Umbilical cord (tissue), 2 donors: ENCODE data around the gene AGPAT2. TPM values are rescaled to one million over a fixed set of nuclear protein-coding genes. Genes with fewer than 3 reads are reported as not detected.

Source experiments
- DNase-seq: peaks from one replicate; pipeline ENCODE4 v3.0.0-alpha.2; 2015; ENCODE audit warnings: low spot score
- total RNA-seq: library from RNA; depleted of rRNA; stranded (reverse); fragments of >200 nt; gene quantifications from one replicate; pipeline ENCODE4 v1.2.3, GENCODE V29; 2014; ENCODE audit warnings: low replicate concordance; ENCODE audit not compliant: insufficient read depth

AGPAT2 gene
- total RNA-seq, 1 donor from 2014 or later = 32.7 TPM

DNA sequence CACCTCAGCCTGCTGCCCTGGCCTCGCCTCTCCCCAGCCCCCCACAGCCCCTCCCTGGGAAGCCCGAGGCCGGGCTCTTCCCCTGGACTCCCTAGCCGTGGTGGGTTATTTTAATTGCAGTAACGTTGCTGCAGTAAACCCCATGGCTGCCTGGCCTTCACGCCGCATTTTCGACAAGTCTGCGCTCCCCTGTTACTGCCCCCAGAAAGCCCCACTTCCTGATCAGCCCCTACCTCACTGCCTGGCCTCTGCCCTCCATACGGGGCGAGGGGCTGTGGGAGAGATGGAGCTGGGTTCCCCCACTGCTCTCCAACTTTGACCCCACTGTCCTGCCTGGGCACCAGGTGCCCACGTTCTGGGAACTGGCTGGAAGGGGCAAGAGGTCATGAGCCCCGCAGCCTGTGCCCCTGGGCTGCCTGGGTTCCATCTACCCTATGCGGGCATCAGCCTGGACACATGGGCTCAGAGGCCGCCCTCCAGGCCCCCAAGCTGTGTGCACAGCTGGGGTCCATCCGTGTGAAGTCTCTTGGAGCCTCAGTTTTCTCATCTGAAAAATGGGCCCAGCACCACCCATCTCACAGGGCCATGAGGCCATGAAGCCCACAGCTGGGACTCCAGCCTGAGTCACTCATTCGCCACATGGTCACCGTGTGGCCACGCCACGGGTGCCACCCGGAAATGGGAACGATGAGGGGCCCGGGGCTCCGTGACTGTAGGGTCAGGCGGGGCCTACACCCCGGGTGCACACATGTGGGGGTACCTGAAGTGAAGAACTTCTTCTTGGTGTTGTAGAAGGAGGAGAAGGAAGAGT is 13.1 kb downstream of the AGPAT2 start:
- DNase-seq = no peak

DNA sequence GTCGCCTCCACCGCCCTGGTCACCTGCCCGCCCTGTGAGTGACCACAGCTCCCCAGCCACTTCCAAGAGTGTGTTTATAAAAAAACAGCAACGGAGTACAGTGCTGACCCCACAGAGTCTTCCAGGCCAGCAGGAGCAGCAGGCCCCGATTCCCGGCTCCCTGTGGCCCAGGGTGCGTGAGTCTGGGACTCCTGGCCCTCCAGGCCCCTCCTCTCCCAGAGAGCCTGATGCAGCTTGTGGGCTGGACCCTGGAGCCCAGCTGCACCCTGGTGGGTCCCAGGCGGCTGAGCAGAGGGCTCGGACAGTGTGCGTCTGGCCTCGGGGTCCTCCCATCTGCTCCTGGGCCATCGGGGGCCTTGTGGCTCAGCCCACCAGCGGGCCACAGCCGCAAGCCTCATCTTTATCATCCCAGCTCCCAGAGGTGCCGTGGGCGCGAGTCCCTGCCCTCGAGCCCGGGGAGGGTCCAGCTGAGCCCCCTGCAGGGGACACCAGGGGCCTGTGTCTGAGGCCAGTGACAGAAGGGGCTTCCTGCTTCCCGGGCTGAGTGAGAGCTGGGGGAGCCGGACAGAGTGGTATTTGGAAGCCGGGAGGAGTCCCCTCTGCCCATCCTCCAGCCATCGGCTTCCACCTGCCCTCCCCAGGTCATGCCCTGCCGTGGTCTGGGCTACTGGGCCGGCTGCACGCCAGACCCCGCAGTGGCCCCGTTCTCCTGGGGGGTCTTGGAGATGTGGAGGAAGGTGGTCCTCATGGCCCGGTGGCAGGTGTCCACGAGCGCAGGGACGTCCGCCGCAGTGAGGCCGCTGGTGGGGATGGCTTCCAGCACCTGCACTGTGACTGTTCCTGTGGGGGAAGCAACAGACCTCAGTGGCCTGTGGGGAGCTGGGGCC is 13.9 kb downstream of the AGPAT2 start:
- no peak for DNase-seq

DNA sequence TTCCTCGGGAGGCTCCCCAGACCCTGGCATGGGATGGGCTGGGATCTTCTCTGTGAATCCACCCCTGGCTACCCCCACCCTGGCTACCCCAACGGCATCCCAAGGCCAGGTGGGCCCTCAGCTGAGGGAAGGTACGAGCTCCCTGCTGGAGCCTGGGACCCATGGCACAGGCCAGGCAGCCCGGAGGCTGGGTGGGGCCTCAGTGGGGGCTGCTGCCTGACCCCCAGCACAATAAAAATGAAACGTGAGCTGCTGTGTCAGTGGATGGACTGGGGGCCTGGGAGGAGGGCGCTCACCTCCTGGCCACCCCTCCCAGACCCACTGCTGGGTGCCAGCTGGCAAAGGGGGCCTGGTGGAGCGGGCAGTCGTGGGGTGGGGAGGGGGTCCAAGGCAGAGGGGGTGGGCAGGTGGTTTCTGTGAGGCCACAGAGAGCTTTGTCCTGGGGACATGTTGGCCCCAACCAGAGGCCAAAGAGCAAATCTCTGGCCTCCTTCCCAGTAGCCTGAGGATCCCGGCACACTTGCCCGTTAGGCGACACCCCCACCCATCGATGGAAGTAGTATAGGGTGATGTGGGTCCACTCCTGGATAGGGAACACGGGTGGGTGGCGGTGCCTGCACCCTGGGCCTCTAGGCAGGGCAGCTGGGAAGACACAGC is 14.7 kb downstream of the AGPAT2 start:
- no peak for DNase-seq

DNA sequence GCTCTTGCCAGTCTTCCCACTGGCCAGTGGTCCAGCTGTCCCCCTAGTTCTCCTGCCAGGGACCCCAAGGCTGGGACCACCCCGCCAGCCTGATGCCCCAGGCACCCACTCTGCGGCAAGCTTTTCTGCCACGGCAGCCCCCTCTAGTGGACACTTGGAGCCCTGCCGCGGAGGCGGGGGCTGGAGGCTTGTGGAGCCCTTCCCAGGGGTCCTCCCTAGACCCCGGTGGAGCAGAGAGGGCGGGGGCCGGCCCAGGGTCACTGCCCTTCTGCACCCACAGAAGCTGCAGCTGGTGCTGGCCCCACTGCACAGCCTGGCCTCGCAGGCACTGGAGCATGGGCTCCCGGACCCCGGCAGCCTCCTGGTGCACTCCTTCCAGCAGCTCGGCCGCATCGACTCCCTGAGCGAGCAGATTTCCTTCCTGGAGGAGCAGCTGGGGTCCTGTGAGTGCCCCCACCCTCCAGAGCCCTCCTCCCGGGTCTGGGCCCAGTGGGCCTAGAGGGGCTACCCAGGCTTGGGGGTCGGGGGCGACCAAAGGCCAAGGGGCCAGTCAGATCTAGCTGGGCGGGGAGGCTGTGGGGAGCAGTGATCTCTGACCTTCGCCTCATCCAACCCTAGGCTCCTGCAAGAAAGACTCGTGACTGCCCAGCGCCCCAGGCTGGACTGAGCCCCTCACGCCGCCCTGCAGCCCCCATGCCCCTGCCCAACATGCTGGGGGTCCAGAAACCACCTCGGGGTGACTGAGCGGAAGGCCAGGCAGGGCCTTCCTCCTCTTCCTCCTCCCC is 15.4 kb downstream of the AGPAT2 start:
- no peak for DNase-seq

DNA sequence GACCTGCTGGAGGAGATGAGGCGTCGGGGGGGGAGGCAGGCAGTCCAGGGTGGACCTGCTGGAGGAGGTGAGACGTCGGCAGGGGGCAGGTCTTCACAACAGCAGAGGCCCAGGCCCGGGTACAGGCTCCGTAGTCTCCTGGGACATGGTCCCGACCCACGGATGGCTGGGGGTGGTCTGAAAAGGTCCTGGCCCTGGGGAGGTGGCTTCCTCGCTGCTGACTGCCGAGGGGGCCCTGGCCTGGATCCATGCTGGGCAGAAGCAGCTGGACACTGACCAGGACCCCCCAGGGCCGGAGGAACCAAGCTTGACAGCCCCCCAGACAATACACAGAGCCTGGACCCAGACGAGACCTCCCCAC is 16.0 kb downstream of the AGPAT2 start:
- no peak for DNase-seq

DNA sequence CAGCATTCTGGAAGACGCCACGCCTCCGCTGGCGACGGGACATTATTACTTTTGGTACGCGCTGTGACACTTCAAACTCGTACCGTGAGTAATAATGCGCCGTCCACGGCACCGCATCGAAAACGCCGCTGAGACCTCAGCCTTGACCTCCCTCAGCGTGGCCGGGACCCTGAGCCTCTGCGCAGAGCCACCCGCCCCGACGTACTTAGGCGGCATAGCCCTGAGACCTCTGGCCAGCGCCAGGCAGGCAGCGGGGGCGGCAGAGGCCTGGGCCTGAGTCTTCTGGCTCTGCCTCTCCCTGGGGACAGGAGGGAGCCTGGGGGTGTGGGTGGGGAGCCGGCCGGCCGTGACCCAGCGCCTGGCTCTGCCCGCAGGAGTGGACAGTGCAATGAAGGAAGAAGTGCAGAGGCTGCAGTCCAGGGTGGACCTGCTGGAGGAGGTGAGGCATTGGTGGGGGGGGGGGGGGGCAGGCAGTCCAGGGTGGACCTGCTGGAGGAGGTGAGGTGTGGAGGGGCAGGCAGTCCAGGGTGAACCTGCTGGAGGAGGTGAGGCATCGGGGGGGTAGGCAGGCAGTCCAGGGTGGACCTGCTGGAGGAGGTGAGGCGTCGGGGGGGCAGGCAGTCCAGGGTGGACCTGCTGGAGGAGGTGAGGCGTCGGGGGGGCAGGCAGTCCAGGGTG is 16.5 kb downstream of the AGPAT2 start:
- no peak for DNase-seq

DNA sequence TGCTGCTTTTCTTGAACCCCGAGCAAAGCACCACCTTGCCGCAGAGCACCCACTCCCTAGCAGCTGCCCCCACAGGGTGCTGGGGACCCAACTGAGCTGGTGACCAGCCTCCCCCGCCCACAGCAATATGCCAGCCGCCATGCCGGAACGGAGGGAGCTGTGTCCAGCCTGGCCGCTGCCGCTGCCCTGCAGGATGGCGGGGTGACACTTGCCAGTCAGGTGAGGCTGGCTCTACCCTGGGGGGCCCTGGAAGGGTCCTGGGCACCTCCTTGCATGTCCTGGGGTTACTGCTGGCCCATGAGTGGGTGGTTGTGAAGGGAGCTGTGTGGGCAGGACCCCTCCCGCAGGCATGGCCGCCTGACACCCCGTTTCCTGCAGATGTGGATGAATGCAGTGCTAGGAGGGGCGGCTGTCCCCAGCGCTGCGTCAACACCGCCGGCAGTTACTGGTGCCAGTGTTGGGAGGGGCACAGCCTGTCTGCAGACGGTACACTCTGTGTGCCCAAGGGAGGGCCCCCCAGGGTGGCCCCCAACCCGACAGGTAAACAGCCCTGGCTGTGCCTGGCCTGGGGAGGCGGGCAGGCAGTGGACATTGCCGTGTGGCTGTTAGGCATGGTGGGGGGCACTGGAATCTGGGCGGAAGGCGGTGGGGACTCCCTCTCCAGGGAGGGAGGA is 17.3 kb downstream of the AGPAT2 start:
- DNase-seq = no peak

DNA sequence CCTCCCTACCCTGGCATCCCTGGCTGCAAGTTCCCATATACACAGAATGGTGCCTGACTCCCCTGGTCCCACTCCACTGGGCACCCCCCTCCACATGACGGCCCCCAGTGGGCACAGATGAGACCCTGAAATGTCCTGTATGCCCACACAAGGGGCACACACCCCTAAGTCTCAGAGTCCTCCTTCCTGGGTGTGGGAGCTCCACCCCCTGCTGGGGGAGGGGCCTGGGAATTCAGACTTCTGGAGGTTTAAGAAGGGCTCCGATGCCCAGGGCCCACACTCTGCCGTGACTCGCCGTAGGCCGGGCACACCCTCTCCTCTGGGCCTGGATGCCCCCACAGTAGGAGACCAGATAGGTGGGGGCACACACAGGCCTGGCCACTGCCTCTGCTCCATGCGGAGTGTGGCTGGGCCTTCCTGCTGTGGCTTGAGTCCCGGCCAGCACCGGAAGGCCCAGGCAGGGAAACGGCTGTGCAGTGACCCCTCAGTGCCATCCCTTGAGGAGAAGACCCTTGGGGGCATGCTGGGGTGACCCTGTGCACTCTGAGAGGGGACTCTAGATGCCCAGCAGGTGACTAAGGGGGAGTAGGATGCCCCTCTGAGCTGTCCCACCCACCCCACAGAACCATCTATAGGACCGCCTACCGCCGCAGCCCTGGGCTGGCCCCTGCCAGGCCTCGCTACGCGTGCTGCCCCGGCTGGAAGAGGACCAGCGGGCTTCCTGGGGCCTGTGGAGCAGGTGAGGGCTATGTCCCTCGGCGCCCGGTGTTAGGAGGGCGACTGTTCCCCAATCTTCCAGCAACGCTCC is 18.1 kb downstream of the AGPAT2 start:
- DNase-seq = no peak

DNA sequence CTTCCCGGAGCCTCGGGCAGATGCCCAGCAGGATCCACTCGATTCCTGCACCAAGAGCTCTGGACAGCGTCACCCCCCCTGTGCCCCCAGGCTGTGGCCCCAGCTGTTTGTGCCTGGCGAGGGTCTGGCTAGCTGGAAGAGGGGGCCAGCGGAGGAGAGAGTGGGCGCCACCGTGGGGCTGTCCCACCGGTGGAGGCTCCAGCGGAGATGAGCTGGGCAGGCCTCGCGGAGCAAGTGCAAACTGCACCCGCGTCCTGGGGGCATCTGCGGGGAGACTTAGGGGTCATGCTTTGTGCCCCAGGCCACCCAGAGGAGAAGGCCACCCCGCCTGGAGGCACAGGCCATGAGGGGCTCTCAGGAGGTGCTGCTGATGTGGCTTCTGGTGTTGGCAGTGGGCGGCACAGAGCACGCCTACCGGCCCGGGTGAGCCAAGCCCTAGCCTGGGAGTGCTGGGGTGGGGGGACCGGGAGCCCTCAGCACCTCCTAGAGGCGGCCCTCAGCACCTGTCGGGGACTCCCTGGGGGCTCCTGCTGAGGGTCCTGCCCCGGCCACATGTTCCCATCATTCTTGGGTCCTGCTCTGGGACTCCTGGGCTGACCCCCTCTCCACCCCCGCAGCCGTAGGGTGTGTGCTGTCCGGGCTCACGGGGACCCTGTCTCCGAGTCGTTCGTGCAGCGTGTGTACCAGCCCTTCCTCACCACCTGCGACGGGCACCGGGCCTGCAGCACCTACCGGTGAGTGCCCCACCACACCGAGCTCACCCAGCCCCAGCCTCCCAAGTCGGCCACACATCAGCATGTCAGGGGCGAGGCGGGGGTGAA is 19.1 kb downstream of the AGPAT2 start:
- DNase-seq = no peak

DNA sequence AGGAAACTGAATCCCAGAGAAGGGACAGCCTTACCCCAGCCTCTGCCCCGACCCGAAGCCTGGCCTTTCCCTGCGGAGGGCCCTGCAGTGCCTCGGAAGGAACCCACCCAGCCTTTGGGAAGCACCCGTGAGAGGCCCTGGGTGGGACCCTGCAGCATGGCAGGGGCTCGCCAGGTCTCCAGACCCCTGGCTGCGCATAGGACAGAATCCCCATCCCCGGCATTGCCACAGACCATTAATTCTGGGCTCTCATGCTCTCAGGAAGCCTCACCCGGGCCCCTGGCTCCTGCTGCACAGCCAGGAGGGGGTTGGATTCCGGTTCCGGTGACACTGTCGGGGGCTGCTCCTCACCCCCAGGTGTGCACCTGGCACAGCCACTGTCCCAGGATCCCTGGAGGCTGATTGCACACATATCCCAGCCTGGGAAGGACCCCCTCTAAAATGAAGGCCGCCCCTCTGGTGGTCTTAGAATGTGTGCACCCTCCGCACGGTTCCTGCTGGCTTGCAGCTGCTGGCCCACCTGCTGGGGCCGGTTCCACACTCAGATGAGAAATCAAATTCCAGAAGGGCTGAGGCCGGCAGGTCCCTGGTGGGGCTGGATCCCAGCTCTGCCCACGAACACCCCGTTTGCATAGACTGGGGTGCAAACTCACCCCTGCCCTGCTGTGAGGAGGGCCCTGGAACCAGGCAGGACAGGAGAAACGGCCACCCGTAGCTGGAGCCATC is 19.9 kb downstream of the AGPAT2 start:
- DNase-seq = no peak

DNA sequence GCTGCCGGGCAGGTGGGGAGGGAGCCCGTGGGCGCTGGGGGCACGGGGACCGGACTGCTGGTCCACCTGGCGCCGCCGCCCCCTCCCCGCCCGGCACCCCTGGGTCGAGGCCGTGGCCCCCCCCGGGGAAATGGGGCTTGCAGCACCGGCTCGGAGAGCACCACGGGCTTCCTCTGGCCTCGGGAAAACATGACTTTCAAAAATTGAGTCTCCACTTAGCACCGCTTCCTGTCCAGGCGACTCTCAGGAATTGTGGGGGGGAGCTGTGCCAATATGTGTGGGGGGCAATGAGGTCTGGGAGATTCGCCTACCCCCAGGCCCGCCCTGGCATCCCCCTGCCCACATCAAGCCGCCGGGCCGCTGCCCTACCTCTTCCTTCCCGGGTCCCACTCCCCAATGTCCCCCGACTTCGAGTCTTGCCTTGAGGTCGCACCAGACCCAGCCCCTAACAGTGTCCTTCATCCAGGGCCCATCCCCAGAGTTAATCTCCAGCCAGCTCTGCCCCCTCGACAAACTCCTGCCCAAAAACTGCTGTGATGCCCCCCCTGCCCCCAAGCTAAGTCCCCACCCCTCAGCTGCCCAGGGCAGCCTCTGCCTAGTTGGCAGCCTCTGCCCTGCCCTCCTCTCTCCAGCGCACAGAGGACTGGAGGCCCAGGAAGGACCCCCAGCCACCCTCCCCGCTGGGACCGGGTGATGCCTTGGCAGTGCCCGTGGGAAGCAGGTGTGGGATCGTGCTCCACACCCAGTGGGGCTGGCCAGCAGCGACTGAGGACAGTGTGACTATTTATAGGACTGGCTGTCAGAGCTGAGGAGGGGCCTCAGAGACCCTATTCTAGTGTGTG is 20.7 kb downstream of the AGPAT2 start:
- no peak for DNase-seq

DNA sequence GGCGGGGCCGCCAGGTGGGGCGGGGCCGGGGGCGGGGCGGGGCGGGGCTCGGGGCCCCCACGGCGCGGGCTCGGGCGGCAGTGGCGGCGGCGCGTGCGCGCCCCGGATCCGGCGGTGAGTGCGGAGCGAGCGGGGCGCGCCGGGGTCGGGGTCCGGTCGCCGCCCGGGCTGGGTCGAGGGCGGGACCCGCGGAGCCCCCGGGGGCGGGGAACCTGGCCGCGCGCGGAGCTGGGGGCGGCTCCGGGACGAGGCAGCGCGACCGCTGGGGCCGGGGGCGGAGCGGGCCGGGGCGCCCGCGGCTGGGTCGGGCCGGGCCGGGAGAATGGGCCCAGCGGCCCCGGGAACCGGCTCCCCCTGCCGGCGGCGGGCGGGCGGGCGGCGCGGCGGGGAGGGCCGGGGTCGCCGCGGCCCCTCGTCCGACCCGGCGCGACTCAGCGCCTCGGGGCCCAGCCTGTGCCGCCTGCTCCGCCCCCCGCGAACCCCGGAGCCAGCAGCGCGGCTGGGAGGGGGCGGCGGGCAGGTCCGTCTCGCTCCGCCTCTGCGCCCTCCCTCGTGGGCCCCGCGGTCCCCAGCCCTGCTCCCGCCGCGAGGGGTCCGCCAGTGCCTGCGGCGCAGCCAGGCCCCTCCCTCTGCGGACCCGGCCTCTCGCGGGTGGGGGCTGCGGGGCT is 21.4 kb downstream of the AGPAT2 start:
- DNase-seq = no peak

DNA sequence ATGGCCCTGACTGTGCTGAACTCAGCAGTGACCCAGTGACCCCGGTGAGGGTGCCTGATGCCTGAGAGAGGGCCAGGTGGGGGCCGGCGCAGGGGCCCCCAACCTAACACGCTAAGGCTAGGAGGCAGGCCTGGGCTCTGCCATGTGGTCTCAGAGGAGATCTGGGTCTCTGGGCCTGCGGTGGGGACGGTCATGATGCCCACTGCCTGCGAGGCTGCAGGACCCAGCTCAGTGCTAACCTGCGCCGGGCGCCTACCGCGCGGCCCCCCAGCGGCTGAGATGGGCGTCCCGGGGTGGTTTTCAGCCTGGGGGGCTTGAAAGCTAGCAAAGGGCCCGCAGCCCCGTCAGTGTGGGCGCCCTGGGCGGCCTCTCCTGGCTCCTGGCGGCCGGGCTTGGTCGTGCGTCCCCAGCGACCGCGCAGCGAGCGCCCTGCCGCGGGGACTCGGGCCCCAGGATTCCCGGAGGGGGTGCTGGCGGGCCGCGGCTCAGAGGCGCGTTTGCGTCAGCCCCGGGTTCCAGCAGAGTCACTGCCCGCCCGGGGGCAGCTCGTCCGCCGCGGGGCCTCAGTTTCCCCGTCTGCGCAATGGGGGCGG is 22.1 kb downstream of the AGPAT2 start:
- no peak for DNase-seq

DNA sequence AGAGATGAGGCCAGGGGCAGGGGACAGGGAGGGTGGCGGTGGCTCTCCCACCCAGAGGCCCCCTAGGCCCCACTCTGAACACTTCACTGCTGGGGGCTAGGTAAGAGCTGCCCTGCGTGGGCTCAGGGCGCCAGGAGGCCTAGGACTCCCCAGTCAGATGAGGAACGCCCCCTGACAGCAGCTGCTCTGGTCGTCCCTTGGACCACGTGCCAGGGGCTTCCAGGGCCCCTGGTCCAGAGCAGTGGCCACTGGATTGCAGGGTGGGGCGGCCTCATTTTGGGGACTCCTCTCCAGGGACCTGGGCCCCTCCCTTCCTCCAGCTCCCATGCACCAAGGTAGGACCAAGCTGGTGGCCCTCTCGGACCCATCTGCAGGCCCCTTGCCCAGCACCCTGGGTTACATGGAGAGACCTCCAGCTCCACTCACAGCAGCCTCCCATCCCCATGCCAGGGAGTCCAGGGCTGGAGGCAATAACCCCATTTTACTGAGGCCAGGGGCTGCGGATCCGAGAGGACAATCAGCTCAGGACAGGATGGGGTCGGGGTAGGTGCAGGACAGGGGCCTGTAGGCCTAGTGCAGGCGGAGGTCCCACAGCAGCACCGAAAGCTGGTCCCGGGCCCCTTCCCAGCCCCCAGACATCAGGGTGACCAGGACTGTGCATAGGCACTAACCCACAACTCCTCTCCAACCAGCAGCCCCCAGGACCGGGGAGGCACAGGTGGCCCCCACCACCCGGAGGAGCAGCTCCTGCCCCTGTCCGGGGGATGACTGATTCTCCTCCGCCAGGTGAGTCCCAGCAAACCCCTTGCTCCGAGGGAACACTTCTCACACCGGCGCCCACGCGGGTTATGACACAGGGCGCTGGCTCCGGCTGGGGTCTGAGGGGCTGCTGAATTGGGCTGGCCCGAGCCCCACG is 23.0 kb downstream of the AGPAT2 start:
- no peak for DNase-seq
